Measurements from ENCODE around the gene PKNOX1. TPM values are rescaled to one million over a fixed set of nuclear protein-coding genes. Genes with fewer than 3 reads are reported as not detected.

PKNOX1 gene
- polyA plus RNA-seq, 3 donors, result 9.2 to 11.8 (median 9.9) TPM

- TF ChIP-seq CTCF (IDR thresholded peaks at IDR 0.05), result no peak
- Histone ChIP-seq H3K4me2 (replicated peaks; ENCODE audit: extremely low read depth, low read length, poor library complexity, severe bottlenecking) (no peak overlapping the region), H3K9ac (ENCODE audit: insufficient read depth, low read length, poor library complexity, severe bottlenecking) (no peak overlapping the region)
These were observed 15.7 kb downstream of the PKNOX1 start for GRCh38 chr21:42989816-42990650.

GRCh38 chr21:42991992-42992740 is 17.8 kb downstream of the PKNOX1 start:
- WGBS (ENCODE audit: insufficient coverage), result 53% methylated on average over 12 of the region's 16 CpGs
- H2AFZ ChIP-seq (ENCODE audit: insufficient read depth, low read depth, low read length, poor library complexity, severe bottlenecking), result no peak overlapping the region
- Mint-ChIP-seq H3K27me3 (ENCODE audit: low read depth in 3 of 3) (peaks cover 0 to 3% (median 0%) of the 10 kb centered on the region in 3 donors), H3K4me3 (no peak overlapping the region), H3K36me3 (peaks cover 3 to 23% of the 10 kb centered on the region in 2 donors), H3K9me3 (peaks cover 0 to 10% (median 3%) of the 10 kb centered on the region in 7 donors), H3K4me1 (peaks cover 5% of the 10 kb centered on the region), H3K27ac (peak overlapping the region in 1 of 7 donors; percentile 61)
- peaks cover 29% of the 10 kb centered on the region for H4K20me1 ChIP-seq (ENCODE audit: insufficient read depth, low read length)
- no peak overlapping the region for H3K27ac ChIP-seq (ENCODE audit: low read depth in 1 of 2, low read length in 2 of 2)
- H3K4me2 ChIP-seq (replicated peaks; ENCODE audit: extremely low read depth, low read length, poor library complexity, severe bottlenecking), result no peak overlapping the region
- no peak for DNase-seq
- intact Hi-C loops (cut with micrococcal nuclease), result no loop called here
- H3K4me3 ChIP-seq (replicated peaks in 1 of 3; ENCODE audit: low read depth in 2 of 3, low read length in 3 of 3), result no peak overlapping the region
- no peak for TF ChIP-seq CTCF (IDR thresholded peaks at IDR 0.05)
- peaks cover 21% of the 10 kb centered on the region for H3K79me2 ChIP-seq (ENCODE audit: insufficient read depth, low read length)
- H3K9ac ChIP-seq (ENCODE audit: insufficient read depth, low read length, poor library complexity, severe bottlenecking), result no peak overlapping the region
- H3K9me3 ChIP-seq (replicated peaks in 1 of 2; ENCODE audit: control insufficient read depth in 1 of 2, insufficient read depth in 1 of 2, low read length in 2 of 2), result peaks cover 3 to 4% of the 10 kb centered on the region in 2 donors
- H3K27me3 ChIP-seq (ENCODE audit: control insufficient read depth in 2 of 2, insufficient read depth in 2 of 2, low read length in 2 of 2), result no peaks in the 10 kb centered on the region
- no peaks in the 10 kb centered on the region for H3K4me1 ChIP-seq (ENCODE audit: control insufficient read depth in 1 of 2, insufficient read depth in 2 of 2, low read length in 2 of 2)
- peaks cover 0 to 14% of the 10 kb centered on the region in 2 donors for H3K36me3 ChIP-seq (replicated peaks in 1 of 2; ENCODE audit: control insufficient read depth in 1 of 2, insufficient read depth in 2 of 2, low read length in 2 of 2)

More at GRCh38 chr21:42989816-42990650, 15.7 kb downstream of the PKNOX1 start:
- H3K27me3 Mint-ChIP-seq (ENCODE audit: low read depth in 3 of 3), result peaks cover 0 to 4% (median 0%) of the 10 kb centered on the region in 3 donors
- H2AFZ ChIP-seq (ENCODE audit: insufficient read depth, low read depth, low read length, poor library complexity, severe bottlenecking), result no peak overlapping the region
- peaks cover 34% of the 10 kb centered on the region for H3K79me2 ChIP-seq (ENCODE audit: insufficient read depth, low read length)
- no peak for DNase-seq
- H3K27ac ChIP-seq (ENCODE audit: low read depth in 1 of 2, low read length in 2 of 2), result no peak overlapping the region
- H3K27ac Mint-ChIP-seq, result no peak overlapping the region
- peaks cover 0 to 3% (median 0%) of the 10 kb centered on the region in 7 donors for H3K9me3 Mint-ChIP-seq
- peaks cover 0 to 19% of the 10 kb centered on the region in 2 donors for H3K36me3 Mint-ChIP-seq
- H3K27me3 ChIP-seq (ENCODE audit: control insufficient read depth in 2 of 2, insufficient read depth in 2 of 2, low read length in 2 of 2), result no peaks in the 10 kb centered on the region
- no peaks in the 10 kb centered on the region for H3K9me3 ChIP-seq (replicated peaks in 1 of 2; ENCODE audit: control insufficient read depth in 1 of 2, insufficient read depth in 1 of 2, low read length in 2 of 2)
- intact Hi-C loops (cut with micrococcal nuclease), result no loop called here
- H3K4me3 Mint-ChIP-seq, result no peak overlapping the region
- no peaks in the 10 kb centered on the region for H3K4me1 ChIP-seq (ENCODE audit: control insufficient read depth in 1 of 2, insufficient read depth in 2 of 2, low read length in 2 of 2)
- peaks cover 0 to 14% of the 10 kb centered on the region in 2 donors for H3K36me3 ChIP-seq (replicated peaks in 1 of 2; ENCODE audit: control insufficient read depth in 1 of 2, insufficient read depth in 2 of 2, low read length in 2 of 2)
- H3K4me3 ChIP-seq (replicated peaks in 1 of 3; ENCODE audit: low read depth in 2 of 3, low read length in 3 of 3), result no peak overlapping the region
- H3K4me1 Mint-ChIP-seq, result peaks cover 5% of the 10 kb centered on the region
- 40% methylated on average over 1 of the region's 10 CpGs for WGBS (ENCODE audit: insufficient coverage)
- peaks cover 34% of the 10 kb centered on the region for H4K20me1 ChIP-seq (ENCODE audit: insufficient read depth, low read length)

Data from CD14-positive monocyte (primary cell).